Stromal cell of bone marrow (primary cell): ENCODE data around the gene HASPIN.

Source experiments
- DNase-seq: peaks from one replicate; pipeline ENCODE4 v3.0.0-alpha.2; 2012; ENCODE audit warnings: low read depth

HASPIN gene

DNA sequence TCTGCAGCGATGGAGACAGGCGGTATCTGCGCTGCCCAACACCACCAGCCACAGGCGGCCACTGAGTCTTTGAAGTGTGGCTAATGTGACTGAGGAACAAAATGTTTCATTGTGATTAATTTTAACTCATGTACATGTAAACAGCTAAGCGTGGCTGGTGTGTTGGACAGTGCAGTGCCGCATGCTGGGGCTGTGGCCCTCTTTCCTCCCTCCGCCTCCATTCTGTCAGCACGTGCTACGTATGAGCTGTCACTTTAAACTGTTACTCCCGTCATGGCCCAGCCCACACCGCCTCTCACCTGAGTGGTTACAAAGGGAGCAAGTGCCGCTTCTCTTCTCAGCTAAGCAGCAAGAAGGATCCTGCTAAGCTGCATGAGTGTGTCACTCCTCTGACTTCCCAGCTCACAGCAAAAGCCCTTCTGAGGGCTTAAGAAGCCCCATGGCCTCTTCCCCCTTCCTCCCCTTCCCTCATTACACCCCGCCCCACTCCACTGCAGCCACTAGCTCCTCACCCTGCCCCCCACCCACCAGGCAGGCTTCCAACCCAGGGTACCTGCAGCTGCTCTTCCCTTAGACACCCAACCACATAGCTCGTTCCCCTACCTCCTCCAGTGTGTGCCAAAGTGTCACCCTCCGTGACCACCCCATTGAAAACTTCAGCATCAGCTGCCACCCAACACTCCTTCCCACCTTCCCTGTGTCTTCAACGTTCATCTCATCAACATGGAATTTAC, 15.0 kb downstream of the HASPIN start:
- DNase-seq, result no peak

DNA sequence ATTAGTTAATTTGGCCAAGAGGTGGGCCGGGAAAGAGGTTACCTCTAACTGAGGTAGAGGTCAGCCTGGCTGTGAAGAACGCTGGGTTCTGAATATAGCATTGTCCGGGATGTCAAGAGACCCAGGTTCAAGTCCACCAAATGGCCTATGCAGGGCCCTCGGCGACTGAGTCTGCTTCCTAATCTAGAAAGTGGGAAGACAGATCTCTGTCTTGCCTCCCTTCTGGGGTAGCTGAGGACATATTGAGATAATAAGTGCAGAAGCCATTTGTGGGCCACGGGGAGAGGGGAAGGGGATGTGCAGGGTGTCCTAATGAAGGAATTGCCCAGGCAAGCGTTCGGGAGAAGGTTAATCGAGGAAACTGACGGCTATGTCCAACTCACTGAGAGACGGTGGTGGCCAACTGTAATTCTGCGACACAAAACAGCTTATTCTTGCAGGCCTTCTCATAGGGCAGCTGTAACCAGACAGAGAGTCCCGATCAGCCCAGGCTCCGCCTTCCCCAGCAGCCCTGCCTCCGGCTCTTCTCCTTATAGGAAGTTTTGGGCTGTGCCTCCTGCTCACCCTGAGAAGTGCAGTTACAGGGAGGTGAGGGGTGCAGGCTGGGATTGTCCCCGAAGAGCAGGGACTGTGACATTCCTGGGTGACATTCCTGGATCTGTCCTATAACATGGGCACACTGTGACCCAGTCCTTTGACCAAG, 15.9 kb downstream of the HASPIN start:
- DNase-seq, result no peak

DNA sequence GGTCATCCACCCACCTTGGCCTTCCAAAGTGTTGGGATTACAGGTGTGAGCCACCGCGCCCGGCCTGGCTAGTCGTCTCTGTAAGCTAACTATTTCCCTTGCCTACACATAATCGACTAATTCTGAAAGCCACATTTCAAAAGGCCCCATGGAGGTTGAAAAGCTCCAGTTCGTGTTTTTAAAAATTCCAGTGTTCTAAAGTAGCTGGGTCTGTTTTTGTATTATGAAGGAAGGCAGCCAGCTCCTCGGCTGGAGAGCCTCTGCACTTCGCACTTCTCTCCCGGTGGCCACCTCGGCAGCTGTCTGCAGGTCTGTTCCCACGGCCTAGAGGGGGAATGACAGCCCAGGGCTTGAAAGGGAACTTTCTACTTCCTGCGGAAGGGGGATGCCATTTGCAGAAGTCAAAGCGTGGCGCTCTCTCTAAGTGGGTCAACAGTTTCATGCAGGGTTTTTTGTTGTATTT, 16.9 kb downstream of the HASPIN start:
- DNase-seq, result no peak

DNA sequence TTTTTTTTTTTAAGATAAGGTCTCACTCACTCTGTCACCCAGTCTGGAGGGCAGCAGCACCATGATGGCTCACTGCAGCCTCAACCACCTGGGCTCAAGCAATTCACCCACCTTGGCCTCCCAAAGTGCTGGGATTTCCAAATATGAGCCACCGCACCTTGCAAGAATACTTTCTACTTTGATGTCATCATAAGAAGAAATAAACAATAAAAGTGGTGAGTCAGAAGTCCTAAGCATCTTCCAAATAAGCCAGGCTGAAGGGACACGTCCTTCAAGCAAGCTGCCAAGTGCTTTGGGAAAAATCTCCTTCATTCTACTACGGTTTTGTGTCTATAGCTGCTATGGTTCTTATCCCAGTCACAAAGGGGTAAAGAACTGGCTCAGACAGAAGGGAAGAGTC, 20.3 kb downstream of the HASPIN start:
- no peak for DNase-seq

DNA sequence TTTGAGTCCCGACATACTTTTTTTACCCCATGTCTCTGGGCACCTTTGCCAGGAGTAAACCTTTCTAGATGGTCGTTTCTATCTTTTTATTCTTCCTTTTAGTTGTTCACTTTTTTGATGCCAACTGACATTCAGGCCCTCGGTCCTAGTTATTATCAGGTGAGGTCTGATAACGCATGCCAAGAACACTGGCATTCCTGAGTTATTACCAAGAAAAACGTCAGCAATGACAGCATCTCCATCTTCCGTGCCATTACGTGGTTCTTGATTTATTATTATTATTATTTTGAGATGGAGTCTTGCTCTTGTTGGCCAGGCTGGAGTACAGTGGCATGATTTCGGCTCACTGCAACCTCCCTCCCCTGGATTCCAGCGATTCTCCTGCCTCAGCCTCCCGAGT, 21.4 kb downstream of the HASPIN start:
- no peak for DNase-seq

DNA sequence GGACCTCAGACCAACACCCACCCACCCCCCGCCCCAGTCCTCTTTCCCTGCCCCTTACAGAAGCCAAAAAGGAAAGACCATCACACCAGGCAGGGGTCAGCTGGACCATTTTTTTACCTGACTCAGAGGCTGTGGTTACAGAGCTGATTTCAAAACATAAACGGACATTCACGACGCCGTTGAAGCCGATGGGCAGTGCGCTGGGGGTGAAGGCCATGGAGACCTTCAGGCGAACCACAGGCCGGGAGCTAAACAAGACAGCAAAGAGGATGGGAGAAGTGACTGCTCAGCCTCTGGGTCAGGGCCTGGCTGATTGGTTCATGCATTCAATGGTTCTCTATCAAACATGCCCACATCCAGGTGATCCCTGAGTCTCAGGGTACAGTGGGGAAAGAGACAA, 24.1 kb downstream of the HASPIN start:
- DNase-seq, result no peak

DNA sequence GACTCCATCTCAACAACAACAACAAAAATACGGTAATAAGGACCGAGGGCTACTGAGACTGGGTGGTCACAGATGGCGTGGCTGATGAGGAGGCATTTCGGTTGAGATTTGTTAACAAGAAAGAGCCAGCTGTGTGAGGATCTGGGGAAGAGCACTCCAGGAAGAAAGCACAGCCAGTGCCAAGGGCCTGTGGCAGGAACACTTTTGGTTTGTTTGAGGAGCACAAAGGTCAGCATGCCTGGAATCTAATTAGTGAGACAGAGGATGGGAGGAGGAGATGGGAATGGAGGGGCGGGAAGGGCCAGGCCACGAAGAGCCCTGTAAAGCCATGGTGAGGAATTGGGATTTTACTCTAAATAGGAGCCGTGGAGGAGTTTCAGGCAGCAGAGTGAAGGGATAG, 24.9 kb downstream of the HASPIN start:
- DNase-seq, result no peak

DNA sequence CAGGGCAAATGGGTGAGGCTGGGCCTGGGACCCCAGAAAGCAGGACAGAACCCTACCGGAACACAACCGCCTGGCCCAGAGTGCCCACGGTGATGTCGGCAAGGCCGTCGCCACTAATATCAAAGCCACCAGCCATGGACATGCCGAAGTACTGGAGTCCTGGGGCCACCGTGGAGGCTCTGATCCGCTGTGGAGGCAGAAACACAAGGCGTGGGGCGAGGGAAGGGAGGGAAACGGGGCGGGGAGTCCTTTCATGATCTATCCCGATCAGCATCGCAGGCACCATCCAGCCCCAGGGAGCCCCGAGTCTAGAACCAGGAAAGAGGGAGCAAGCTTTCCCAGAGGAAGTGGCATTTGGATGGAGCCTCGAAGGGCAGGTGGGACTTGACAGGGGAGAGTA, 26.6 kb downstream of the HASPIN start:
- DNase-seq, result no peak

DNA sequence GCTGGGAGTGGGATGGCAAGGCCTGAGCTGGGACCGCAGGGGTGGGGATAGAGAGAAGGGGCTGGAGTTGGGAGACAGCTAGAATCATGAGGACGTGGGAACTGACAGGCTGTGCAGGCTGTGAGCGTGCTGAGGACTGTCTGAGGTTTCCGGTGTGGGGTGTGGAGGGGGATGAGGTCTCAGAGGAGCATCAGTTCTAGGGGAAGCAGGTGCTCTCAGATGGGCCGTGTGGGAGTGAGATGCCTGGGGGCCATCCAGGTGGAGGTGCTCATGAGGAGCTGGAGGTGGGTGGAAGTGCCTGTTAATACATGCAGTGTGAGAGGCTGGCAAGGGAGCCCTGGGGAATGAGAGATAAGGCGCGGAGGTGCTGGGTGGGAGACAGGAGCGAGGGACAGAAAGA, 27.2 kb downstream of the HASPIN start:
- DNase-seq, result no peak

DNA sequence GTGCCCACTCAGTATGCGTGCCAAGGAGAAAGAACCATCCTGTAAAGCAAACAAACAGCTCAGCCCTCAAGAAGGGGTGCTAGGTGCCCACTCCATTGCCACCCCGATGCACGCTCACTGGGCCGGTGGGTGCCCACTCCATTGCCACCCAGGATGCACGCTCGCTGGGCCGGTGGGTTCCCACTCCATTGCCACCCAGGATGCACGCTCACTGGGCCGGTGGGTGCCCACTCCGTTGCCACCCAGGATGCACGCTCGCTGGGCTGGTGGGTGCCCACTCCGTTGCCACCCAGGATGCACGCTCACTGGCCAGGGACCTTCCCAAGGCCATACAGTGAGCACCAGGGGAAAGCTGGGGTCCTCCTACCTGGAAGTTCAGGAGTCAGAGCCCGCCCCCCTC, 28.1 kb downstream of the HASPIN start:
- DNase-seq, result no peak

DNA sequence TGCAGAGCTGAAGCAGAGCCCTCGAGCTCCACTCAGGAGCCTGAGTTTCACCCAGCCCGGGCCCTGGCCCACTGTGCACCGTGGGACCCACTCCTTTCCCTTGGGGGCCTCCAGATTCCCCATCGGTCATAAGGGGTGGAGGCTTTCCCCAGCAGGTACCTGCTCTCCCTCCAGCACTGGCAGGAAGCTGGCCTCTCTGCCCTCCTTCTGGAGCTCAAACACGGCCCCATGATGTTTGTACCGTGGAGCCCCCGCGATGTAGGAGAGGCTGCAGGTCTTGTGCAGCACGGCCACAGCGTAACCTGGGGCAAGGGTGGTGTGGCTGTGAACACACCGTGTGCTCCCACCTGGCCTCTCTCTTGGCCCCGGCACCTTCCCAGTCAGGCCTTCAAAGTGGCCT, 29.9 kb downstream of the HASPIN start:
- no peak for DNase-seq

DNA sequence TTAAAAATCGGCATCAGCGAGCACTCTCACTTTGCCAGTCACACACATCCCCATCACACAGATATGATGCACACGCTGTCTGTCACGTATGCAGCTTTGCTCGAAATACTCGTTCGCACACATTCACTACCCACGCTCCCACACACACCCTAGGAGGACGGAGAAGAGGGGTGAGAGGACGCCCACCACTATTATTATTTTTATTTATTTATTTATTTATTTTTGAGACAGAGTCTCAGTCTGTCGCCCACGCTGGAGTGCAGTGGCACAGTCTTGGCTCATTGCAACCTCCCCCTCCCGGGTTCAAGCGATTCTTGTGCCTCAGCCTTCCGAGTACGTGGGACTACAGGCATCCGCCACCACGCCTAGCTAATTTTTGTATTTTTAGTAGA, 30.4 kb downstream of the HASPIN start:
- DNase-seq, result no peak

DNA sequence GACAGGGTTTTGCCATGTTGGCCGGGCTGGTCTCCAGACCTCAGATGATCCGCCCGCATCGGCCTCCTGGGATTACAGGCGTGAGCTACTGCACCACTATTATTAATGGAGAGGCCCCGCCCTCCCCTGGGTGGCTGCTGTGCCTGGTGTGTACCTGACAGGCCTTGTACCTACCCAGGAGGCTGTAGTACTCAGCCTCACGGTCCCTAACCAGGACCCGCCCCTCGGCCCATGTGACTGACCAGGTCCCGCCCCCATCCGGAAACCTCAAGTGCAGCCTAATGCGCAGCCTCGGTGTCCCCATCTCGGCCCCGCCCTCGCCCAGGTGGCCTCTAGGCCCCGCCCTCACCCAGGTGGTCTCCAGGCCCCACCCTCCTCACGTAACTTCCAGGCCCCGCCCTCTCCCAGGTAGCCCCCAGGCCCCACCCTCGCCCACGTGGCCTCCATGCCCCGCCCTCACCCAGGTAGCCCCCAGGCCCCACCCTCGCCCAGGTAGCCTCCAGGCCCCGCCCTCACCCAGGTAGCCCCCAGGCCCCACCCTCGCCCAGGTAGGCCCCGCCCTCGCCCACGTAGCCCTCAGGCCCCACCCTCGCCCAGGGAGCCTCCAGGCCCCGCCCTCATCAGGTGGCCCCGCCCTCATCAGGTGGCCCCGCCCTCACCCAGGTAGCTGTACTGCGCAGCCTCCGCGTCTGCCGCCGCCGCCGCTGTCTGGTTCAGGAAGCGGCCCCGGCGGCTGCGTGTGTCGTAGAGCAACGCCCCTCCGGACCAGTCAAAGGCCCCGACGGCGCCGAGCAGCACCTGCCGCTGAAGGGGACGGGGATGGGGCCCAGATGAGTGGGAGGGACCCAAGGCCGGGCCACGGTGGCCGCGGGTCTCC, 31.0 kb downstream of the HASPIN start:
- DNase-seq, result no peak

DNA sequence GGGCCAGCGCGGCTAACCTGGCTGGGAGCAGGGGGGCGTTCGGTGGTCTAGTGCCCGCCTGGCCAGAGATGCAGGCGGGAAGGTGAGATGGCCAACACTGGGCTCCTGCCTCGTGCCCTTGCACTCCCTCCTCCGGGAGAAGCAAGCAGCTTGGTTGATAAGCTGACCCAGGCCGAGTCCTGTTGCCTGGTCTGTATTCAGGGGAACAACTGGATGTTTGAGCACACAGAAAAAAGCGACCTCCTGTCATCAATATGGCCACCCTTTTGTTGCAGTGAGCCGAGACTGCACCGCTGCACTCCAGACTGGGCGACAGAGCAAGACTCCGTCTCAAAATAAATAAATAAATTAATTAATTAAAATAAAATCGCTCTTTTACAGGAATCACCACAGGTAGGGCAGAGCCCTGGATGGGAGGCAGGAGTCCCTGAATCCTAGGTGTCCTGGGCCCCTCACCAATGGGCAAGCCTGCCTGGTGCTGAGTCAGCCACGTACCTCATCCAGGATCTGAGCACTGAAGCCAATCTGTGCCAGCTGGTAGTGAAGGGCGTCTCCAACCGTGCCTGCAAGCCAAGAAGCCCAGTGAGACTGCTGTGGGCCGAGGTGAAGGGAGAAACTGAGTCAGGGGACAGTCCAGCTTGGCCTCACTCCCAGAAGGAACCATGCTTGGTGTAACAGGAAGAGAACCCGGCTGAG, 31.8 kb downstream of the HASPIN start:
- DNase-seq, result no peak

DNA sequence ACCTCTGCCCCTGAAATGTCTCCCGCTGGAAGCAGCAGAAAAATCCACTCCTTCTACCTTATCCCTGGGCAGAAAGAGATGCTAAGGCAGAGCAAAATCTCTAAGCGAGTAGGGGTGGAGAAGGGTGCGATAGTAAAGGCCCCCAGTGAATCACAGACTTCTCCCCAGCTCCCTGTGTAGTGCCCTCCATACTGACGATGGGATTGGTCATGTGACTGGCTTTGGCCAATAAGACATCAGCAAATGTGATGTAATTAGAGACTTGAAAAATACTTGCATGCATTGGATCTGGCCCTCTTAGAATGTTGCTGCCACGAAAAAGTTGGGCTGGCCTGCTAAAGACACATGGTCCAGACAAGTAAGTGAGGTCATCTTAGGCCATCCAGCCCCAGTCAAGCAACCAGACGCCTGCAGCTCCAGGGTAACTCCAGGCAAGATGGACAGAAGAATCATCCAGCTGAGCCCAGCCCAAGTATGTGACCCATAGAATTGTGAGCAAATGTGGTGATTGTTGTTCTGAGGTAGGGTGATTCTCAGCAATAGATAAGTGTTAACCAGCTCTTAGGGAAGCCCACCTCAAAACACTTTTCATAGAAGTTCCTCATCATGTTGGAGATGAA, 36.0 kb downstream of the HASPIN start:
- DNase-seq, result no peak

DNA sequence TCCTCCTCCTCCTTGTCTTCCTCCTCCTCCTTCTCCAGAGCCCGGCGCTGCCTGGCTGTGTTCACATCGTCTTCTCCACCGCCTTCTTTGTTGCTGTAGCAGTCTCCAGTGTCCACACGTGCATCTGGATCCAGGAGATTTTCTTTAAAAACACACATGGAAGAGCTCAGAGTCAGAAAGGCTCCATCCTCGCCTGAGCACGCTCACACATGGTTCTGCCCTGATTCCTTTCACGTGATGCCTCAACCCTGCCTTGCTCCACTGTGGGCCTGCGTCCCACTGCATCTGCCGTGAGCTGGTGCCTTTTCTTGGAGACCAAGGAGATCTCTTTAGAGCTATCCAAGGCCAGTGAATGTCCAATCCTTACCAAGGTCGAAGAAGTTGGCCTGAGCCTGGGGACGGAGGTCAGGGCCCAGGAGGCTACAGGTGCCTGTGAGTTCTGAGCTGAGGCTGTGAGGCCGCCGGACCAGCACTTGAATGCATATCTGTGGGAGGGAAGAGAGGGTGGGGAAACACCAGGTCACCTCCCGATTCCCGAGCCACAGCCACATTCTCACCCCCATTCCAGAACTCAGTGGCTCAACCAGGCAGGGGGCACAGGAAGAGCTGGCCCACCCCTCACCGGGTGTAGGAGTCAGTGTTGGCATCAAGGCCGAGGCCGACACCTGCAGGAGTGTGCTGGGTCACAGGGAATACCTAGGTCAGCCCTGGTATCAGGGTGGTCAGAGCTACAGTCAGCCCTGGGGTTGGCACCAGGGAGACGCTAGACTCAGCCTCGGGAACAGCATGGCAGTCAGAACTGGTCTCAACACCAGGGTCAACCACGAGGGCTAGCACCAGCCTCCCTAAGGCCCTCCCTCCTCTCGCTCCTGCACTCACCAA, 37.6 kb downstream of the HASPIN start:
- DNase-seq, result no peak

DNA sequence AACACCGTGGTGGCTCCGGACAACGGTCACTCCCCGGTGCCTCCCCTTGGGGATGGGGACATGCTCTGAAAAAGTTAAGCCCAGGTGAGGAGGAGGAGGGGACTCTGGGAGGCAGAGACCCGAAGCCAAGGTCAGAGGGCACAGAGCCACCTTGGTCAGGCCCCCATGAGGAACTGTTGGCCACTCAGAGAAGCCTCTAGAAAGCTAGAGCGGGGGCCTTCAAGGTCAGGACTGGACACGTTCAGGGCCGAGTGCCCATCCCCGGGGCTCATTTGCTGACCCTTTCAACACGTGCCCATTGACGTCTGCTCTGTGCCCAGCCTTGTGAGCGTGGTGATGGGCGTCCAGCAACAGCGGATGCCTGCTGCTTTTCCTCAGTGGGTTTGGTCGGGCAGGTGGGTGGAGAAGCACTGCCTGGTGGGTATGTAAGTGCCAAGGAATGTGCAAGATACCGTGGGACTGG, 38.2 kb downstream of the HASPIN start:
- no peak for DNase-seq

DNA sequence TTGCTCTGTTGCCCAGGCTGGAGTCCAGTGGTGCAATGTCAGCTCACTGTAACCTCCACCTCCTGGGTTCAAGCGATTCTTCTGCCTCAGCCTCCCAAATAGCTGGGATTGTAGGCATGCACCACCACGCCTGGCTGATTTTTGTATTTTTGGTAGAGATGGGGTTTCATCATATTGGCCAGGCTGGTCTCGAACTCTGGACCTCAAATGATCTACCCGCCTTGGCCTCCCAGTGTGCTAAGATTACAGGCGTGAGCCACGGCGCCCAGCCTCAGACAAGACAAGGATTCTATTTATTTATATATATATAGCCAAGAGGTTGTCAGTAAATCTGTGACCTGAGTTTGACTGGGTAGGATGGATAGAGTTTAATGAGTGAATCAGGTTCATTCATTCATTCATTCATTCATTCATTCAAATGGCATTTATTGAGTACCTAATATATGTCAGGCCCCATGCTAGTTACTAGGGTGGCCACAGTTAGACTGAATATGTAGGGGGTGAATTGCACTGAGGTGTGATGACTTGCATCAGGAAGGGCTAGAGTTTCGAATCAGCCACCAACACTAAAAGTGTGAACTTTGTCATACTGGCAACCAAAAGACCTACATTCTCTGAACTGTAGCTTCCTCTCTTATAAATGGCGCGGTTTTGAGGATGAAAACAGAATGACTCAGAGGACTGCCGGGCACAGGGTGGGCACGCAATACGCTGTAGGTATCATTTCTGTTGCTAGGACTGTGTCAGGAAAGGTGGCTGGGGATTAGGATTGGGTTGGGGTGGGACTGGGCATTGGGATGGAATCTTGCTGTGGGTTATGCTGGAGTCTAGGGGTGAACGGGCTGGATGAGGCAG, 39.4 kb downstream of the HASPIN start:
- no peak for DNase-seq

DNA sequence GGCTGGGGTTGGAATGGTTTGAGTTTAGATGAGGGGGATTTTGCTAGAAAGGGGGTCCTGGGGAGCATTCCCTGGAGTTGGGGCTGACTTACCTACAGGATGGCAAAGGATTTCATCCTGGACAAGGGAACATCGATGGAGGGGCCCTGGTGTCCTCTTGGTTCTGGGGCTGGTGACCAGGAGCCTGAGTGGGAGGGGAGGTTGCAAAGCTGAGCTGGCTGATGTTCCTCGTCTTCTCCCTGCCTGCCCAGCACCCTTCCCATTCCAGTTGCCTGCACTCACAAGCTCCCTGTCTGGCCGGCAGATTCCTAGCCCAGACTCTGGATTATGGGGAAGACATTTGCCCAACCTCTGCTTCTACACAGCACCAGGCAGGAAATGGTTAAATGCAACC, 40.1 kb downstream of the HASPIN start:
- DNase-seq, result no peak

DNA sequence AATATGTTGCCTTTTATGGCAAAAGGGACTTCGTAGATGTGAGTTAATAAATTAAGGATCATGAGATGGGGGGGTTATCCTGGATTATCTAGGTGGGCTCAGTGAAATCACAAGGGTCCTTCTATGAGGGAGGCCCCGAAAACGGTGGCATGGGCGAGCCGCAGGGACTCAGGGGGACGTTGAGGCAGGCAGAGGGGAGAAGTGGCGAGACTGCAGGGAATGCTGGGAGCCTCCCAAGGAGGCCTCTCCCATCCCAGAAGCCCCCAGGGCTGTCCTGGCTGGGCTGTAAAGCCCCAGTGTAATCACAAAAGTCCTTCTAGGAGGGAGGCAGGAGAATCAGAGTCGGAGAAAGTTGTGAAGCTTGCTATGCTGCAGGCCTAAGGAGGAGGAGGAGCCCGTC, 42.3 kb downstream of the HASPIN start:
- DNase-seq, result no peak
